ENCODE data around the gene EVA1C.

DNA sequence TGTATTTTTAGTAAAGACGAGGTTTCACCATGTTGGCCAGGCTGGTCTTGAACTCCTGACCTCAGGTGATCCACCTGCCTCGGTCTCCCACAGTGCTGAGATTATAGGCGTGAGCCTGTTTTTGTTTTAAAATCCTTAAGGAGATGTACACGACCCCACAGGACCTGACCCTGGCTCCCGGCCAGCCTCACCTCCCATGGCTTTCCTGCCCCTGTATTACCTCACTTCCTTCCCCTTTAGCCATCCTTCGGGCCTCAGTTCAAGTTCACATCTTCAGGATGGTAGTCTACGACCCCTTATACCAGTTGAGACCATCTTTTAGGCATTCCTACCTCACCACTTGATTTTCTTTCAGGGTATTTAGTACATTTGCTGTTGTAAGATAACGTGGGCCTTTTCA, 136.5 kb downstream of the EVA1C start:
- TF ChIP-seq POLR2AphosphoS5 (IDR thresholded peaks at IDR 0.05) (no peak), SMC3 (conservative IDR thresholded peaks at IDR 0.05; ENCODE audit: poor library complexity) (no peak), MXI1 (conservative IDR thresholded peaks at IDR 0.05; ENCODE audit: poor library complexity, severe bottlenecking) (no peak), CTCF (IDR thresholded peaks at IDR 0.05; ENCODE audit: poor library complexity, severe bottlenecking) (no peak), TAF1 (IDR thresholded peaks at IDR 0.05; ENCODE audit: low read depth) (no peak), EZH2 (IDR thresholded peaks at IDR 0.05; ENCODE audit: borderline replicate concordance, insufficient read depth, low read length, poor library complexity, severe bottlenecking) (no peak), RAD21 (conservative IDR thresholded peaks at IDR 0.05) (no peak)
- TF ChIP-seq, protein P1, sequence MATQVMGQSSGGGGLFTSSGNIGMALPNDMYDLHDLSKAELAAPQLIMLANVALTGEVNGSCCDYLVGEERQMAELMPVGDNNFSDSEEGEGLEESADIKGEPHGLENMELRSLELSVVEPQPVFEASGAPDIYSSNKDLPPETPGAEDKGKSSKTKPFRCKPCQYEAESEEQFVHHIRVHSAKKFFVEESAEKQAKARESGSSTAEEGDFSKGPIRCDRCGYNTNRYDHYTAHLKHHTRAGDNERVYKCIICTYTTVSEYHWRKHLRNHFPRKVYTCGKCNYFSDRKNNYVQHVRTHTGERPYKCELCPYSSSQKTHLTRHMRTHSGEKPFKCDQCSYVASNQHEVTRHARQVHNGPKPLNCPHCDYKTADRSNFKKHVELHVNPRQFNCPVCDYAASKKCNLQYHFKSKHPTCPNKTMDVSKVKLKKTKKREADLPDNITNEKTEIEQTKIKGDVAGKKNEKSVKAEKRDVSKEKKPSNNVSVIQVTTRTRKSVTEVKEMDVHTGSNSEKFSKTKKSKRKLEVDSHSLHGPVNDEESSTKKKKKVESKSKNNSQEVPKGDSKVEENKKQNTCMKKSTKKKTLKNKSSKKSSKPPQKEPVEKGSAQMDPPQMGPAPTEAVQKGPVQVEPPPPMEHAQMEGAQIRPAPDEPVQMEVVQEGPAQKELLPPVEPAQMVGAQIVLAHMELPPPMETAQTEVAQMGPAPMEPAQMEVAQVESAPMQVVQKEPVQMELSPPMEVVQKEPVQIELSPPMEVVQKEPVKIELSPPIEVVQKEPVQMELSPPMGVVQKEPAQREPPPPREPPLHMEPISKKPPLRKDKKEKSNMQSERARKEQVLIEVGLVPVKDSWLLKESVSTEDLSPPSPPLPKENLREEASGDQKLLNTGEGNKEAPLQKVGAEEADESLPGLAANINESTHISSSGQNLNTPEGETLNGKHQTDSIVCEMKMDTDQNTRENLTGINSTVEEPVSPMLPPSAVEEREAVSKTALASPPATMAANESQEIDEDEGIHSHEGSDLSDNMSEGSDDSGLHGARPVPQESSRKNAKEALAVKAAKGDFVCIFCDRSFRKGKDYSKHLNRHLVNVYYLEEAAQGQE (IDR thresholded peaks at IDR 0.05; ENCODE audit: borderline replicate concordance) = no peak
